GM18873 (cell line): Measurements from ENCODE around the gene RYK.

Experiments
- ATAC-seq: cut with Tn5 transposase; IDR thresholded peaks from one replicate; pipeline ENCODE4 v1.9.1; 2021; ENCODE audit warnings: mild to moderate bottlenecking, moderate library complexity, moderate number of reproducible peaks; ENCODE audit not compliant: unreplicated experiment, low FRiP score

Gene RYK

DNA sequence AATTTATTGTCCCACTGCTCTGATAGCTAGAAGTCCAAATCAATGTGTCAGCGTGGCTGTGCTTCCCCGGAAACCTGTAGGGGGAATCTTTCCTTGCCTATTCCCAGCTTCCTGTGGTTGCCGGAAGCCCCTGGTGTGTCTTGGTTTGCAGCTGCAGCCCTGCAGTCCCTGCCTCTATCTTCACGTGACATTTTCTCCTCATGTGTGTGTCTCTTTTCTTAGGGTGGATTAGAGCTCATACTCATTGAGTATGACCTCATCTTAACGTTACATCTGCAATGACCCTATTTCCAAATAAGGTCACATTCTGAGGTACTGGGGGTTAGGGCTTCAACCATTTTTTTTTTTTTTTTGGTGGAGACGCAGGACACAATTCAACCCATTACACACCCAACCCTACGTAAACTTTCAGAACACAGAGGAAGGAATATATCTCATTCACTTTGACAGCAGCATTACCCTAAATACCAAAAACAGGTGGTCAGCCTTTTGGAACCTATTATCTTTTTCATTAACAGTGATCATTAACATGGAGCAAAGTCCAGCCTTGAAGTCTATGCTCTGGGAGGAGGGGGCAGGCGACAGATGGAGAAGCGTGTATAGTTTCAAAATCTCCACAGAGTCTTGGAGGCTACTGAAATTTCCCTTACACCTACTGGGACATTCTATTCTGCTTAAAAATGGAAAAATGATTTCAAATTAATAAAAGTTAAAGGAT lies 88.6 kb downstream of the RYK start:
- ATAC-seq: no peak

DNA sequence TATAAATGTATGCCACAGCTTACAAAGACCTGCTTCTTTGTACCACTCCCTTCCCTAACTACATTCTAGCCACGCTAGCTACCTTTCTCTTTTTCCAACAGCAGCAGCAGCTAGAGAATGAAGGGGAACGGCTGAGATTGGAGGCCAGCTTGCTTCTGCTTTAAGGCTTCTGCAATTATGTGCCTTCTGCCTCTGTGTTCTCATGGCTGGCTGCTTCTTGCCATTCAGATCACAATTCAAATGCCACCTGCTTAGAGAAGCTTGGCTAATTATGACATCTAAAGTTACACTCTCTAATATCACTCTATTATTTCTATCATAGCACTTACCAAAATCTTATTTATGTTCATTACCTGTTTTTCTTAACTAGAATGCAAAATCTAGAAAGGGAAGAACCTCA lies 95.2 kb downstream of the RYK start:
- no peak for ATAC-seq

DNA sequence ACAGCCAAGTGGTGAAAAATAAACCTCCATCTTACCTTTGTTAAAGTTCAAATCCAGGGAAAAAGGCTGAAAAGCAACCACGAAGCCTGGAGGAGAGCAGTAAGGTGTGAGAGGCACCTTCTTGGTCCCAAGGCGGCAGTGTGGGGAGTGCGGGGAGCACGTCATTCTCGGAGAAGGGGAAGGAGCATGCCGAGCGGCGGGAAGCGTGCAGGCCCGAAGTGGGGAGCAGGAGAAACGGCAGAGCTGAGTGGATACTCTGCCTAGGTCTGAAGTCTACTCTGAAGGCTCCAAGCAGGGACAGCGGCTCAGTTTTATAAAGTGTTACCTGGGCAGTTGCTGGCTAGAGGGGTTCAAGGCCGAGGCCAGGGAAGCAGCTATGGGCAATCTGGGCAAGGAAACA lies 96.9 kb downstream of the RYK start:
- ATAC-seq: no peak

DNA sequence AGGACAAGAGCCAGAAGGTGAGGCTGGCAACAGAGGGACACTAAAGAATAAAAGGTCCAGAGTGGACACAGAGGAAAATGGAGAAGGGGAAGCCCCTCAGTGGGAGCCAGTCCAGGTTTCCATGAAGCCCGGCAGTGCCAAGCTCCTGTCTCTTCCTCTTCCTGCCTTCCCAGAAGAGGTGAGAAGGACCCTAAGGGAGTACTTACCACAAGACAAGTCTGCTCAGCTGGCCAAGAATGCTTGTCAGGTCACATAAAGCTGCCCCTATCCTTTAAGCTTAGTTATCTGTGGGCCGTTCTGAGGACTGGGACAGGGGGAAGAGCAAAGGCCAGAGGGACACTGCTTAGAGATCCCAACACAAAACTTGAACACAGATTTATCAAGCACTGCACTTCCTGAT lies 100.2 kb downstream of the RYK start:
- ATAC-seq: no peak

DNA sequence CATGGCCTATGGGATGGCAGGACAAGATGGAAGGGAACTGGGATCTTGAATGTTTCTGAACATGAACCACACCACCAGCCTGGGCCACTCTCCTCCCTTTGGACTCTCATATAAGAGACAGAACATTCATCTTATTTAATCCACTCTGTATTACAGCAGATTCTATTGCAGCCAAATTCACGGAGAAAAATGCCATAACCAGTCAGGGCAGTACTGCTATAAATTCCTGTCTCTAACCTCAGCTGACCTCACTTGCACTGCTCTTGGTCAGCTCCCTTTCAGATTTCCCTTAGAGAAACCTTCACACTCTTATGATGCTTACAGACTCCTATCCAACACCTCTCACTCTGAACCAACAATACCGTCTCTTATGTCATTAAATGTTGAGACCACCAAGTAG lies 101.4 kb downstream of the RYK start:
- ATAC-seq: no peak

DNA sequence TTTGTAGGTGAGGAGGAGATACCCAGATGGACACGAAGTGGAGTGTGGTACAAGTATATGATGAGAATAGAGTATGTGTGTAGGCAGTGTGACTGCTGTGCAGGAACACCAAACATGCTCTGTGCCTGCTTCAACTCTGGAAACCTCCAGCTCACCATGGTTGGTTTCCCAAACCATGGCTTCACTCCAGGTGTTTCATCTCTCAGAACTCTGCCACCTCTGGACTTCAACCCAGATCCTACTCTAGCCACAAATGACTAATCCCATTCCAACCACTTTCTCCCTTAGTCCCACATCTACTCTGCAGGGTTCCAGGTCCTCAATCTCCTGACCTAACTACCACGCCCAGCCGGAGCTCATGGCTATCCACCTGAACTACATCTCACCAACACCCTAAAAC lies 102.1 kb downstream of the RYK start:
- no peak for ATAC-seq

DNA sequence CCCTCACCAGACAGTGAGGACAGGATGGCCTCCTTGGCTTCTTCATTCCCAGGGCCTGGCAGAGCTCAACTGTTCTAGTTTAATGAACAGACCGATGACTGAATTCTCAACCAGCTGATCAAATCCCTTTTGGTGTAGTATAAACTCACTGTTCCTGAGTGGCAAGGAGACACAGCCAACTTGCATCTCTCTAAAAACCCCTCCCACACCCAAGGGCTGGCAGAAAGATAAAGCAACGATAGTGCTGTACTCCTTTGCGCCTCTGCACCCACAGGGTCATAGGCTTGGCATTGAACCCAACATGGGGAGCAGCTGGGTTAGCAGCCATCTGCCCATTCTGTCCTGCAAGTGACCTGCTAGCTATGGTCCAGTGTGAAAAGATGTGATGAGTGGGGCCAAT lies 103.2 kb downstream of the RYK start:
- ATAC-seq: no peak

DNA sequence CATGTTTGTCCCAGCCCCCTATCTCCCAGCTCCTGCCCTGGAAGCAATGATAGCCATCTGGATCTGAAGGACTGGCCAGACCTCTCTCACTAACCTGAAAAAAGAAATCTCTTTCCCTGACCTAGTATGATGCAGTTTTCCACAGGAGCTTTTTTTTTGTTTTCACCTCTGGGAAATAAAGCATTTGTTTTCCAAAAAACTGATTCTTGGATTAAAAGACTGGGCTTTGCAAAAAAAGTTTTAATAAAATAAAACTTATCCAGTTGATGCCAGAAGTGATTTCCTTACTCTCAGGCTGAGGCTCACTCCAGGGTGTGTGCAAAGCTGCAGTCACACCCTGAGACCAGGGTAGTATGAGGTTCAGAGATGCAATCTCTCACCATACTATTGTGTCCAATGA lies 104.0 kb downstream of the RYK start:
- no peak for ATAC-seq

DNA sequence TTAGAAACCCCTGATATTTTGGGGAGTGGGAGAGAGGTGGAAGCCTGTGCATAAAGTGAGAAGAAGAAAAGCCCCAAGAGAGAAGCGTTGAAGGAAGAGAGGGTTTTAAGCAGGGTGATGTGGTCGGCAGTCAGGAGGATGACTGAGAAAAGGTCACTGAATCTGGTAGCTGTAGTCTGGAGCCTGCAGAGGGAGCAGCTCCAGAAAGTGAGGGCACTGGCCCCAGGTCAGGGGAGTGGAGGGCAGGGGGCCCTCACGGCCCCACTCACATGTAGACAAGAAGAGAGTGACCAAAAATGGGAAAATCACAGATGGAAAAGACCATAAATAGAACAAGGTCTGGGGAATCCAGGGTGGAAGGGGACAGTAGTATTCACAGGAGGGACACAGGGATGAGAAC lies 105.5 kb downstream of the RYK start:
- ATAC-seq: no peak

DNA sequence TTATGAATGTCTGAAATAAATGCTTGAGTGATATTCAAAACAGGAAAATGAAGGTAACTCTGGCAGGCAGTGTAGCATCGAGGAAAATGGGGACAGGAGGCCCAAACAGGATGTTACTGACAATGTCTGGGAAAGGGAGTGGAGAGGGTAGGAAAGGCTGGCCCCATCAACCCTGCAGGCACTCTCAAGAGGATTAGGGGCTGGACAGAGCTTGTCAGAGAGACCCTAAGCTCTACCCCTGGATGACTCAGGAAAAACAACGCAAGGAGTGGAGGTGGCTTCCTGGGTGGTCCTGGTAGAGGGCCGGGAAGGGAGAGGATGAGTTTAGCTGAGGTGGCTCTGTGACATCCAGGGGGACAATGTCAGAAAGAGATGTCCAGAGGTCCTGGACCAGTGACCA lies 106.0 kb downstream of the RYK start:
- no peak for ATAC-seq

DNA sequence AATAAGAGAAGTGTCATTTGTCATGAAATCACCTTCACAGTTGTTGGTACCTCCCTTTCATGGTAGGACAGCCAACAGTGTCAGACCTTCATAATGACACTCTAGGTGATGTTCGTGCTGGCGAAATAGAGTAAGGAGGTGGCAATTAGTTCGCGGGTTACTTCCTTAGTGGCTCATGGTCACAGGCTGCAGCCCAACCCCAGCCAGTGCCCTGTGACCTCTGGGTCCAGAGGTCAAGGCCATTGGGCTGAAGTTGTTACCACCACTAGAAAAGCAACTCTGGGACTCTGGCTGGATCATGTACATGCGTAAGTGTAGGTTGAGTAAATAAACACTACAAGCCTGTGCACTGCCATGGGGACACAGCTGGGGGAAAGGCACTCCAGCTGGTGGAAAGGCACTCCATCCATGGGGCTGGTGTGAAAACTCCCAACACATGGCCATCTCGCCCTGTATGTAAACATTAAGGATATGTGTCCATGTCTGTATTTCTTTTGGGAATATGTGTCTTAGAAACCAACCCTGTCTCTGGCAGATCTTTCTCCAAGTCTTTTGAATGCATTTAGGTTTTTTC lies 106.7 kb downstream of the RYK start:
- ATAC-seq: no peak

DNA sequence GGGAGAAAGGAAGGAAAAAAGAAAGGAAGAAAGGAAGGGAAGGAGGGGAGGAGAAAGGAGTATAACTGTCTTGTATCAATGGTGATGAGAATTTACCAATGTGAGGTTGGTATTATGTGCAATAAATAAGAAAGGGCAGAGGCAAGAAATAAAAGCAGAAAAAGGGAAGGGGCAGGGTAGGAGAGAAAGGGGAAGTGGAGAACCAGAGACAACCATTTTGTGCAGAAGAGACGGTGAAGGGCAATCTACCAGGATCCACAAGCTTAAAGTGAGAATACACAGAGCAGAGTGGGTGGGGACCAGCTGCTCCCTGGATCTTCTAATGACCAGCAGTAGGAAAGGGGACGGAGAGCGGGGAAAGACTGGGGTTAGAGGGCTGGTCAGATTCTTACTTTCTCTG lies 114.1 kb downstream of the RYK start:
- no peak for ATAC-seq

DNA sequence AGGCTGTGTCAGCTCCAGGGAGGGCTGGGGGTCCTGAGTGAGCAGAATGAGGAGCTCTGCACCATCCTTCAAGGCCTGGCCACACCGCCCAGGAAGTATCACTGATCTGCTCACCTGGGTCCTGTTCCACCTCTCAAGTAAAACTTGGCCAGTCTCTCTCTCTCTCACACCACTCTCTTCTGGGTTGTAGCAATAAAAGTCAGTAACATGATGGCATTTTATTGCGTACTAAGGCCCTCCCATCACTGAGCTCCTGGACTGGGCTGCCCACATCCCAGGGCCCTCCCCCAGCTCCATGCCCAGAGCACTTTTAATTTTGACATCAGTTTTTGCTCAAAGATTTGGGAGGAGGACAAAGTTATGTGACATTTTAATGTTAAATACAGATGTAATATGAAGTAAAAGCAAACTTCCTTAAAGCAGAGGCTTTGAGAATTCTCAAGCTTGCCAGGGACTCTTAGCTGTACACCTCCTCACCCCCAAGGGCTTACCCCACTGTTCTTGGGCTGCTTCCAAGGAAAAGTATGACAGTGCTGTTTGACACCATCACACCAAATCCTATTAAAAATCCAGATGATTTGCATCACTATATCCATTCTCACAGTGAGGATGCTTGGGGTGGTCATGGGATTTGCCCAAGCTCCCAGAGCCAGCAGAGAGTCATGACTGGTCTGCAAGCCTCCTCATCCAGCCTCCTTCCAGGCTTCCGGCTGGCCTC lies 115.8 kb downstream of the RYK start:
- ATAC-seq: no peak

DNA sequence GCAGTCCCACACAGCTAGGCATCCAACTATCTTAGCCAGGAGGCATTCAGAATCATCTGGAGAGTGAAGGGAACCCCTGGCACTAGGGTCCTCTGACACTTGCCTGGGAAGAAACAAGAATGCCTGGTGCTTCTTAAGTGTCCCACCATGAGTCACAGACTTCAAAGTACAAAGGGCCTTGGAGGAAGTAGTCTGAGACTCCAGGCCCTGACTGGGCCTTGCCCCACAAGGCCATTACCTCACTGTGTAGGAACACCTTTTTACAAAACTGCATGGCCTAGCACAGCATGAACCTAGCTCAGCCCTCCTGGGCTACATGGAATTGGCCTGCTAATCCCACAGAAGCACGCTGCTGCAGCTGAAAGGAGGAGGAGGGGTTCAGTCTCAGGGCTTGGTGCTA lies 116.4 kb downstream of the RYK start:
- no peak for ATAC-seq

DNA sequence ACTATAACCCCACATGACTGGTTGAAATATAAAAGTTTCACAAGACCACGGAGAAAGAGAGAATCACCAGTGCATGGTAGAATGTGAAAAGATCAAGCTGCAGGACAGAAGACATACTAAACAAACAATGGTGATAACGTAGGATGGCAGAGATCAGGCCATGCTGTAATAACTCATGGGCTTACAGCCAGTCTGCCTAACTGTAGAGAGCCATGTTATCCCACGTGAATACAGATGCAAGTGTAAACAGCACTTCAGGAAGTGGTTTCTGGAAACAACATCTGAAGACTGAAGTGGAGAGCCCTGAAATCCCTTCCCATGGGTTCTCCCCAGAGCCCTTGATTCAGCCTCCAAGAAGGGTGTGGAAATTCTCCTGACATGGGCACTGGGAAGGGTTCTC lies 117.7 kb downstream of the RYK start:
- ATAC-seq: no peak

DNA sequence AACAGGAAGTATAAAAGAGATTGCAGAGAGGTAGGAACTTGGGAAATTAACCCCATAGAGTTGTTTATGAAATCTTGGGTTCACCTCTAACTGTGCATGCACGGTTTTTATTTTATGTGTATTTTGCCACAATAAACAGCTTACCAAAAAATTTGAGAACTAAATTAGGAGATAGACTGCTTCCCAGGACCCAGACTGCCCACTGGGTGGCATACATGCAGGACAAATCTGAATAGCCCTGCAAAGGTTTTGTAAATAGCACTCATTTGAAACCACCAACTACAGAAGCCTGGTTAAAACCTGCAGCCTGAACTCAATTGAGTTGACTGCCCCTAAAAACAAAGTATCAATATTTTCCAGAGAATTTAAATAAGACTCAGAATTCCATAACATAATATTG lies 124.5 kb downstream of the RYK start:
- ATAC-seq: no peak

DNA sequence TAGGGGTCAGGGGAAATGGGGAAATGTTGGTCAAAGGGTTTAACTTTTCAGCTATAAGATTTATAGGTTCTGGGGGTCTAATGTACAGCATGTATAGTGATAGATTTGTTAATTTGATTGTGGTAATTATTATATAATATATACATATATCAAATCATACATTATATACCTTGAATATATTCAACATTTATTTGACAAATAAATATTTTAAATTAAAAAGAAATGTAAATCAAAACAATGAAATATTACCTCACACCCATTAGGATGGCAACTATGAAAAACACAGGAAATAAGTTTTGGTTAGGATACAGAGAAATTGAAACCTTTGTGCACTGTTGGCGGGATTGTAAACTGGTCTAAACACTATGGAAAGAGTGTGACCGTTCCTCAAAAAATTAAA lies 135.9 kb downstream of the RYK start:
- ATAC-seq: no peak

DNA sequence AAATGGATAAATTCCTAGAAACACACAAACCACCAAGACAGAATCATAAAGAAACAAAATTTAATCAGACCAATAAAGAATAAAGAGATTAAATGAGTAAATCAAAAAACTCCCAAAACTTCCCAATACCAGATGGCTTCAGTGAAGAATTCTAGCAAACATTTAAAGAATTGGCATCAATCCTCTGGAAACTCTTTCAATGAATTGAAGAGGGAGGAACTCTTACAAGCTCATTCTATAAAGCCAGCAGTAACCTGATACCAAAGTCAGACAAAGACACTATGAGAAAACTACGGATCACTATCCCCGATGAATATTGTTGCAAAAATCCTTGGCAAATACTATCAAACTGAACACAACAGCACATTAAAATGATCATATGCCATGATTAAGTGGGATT lies 139.0 kb downstream of the RYK start:
- ATAC-seq: no peak

DNA sequence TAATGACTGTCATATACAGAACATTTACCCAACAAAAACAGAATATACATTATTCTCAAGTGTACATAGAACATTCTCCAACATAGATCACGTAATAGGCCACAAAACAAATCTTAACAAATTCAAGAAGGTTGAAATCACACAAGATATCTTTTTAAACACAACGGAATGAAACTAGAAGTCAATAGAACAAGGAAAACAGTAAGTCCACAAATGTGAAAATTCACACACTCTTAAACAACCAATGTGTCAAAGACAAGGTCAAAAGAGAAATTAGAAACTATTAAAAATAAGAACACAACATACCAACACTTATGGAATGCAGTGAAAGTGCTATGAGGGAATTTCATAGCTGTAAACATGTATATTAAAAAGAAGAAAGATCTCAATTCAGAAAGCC lies 139.7 kb downstream of the RYK start:
- no peak for ATAC-seq
